AG04450 (cell line): ENCODE results near the gene WDR1. TPM values are rescaled to one million over a fixed set of nuclear protein-coding genes. Genes with fewer than 3 reads are reported as not detected.

ENCODE experiments used
- CTCF ChIA-PET: fragments of 300-600, 350-600 bp; formaldehyde crosslinking; extraction: SDS; loops from one replicate; lab custom pipeline; 2022; ENCODE audit warnings: antibody characterized with exemption, inconsistent platforms; lab: Charles Lee
- POLR2A ChIA-PET: fragments of 350-600 bp; formaldehyde crosslinking; extraction: SDS; loops from one replicate; lab custom pipeline; 2021; ENCODE audit warnings: antibody characterized with exemption, inconsistent platforms; lab: Yijun Ruan, JAX
- DNase-seq: peaks from one replicate; pipeline ENCODE4 v3.0.0-alpha.2; 2011; ENCODE audit warnings: low read depth, low spot score
- H3K27ac ChIP-seq: one replicate; pipeline ENCODE4 v1.5.1; 2012; ENCODE audit warnings: low read depth, low read length, control low read depth
- H3K27me3 ChIP-seq: one replicate; pipeline ENCODE4 v1.6.0; 2012; ENCODE audit warnings: low read length; ENCODE audit not compliant: control insufficient read depth, insufficient read depth
- H3K4me3 ChIP-seq: 2 replicates; pipeline ENCODE4 v1.5.1; 2011; ENCODE audit warnings: mild to moderate bottlenecking, low read depth, low read length, control low read depth
- H3K9me3 ChIP-seq: 2 replicates; pipeline ENCODE4 v1.5.1; 2012; ENCODE audit warnings: low read length; ENCODE audit not compliant: control insufficient read depth, insufficient read depth
- CTCF ChIP-seq: IDR thresholded peaks from 2 replicates; pipeline ENCODE4 v1.5.1; 2011; ENCODE audit warnings: low read depth, low read length, control low read depth, inconsistent platforms
- polyA plus RNA-seq: library from polyadenylated mRNA; depleted of rRNA; stranded (reverse); fragments of >200 nt; gene quantifications from 2 replicates; pipeline ENCODE4 v1.2.3, GENCODE V29; 2011

Gene WDR1
- polyA plus RNA-seq, 1 experiment: 735 TPM

- no peak overlapping the region for H3K27ac ChIP-seq
- POLR2A ChIA-PET: no interaction called here
- H3K4me3 ChIP-seq: no peak overlapping the region
- H3K9me3 ChIP-seq: no peaks in the 10 kb centered on the region
- CTCF ChIA-PET: interaction anchor here (0.6 to 2.4 kb wide), 2 partner anchors 14 to 403 kb away, joined by 3 to 8 read pairs; no protein-coding TSS in a partner anchor
- H3K27me3 ChIP-seq: peaks cover 9% of the 10 kb centered on the region
- no peak for TF ChIP-seq CTCF
- no peak for DNase-seq
Observed at GRCh38 chr4:10151182-10151581, 34.6 kb upstream of the WDR1 start.

GRCh38 chr4:10144966-10145365, 28.4 kb upstream of the WDR1 start:
- Histone ChIP-seq H3K4me3 (no peak overlapping the region), H3K27me3 (peaks cover 6% of the 10 kb centered on the region), H3K9me3 (no peaks in the 10 kb centered on the region), H3K27ac (no peak overlapping the region)
- TF ChIP-seq CTCF: no peak
- POLR2A ChIA-PET: no interaction called here
- CTCF ChIA-PET: interaction anchor here (0.9 to 1.5 kb wide), 3 partner anchors 13 to 28 kb away, joined by 3 to 7 read pairs (median 3); no protein-coding TSS in a partner anchor
- no peak for DNase-seq

GRCh38 chr4:10144479-10144878, 27.9 kb upstream of the WDR1 start:
- no peak for TF ChIP-seq CTCF
- DNase-seq: no peak
- Histone ChIP-seq H3K27ac (no peak overlapping the region), H3K9me3 (no peaks in the 10 kb centered on the region), H3K27me3 (peaks cover 6% of the 10 kb centered on the region), H3K4me3 (no peak overlapping the region)
- ChIA-PET POLR2A (no interaction called here), CTCF (interaction anchor here (0.9 to 1.5 kb wide), 3 partner anchors 14 to 29 kb away, joined by 3 to 7 read pairs (median 3); no protein-coding TSS in a partner anchor)

DNA sequence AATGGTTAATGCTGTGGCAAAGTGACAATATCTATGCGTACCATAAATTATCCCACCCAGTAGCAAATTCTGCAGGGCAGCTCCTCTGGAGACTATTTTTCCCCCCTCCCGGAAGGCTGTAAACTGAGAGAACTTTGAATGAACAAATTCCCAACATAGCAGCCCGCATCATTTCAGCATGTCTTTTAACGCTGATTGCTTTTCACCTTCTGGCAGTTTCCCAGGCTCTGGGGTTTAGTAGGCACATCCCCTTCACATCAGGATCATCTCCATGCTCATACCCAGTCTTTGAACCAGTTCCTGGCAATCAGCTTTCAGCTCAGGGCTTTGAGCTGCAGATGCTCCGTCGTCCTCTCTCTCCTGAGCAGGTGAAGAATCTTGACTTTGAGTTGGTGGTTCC, 26.6 kb upstream of the WDR1 start:
- POLR2A ChIA-PET: no interaction called here
- no peak for TF ChIP-seq CTCF
- CTCF ChIA-PET: no interaction called here

GRCh38 chr4:10140866-10141759, 24.5 kb upstream of the WDR1 start:
- Histone ChIP-seq H3K27ac (no peak overlapping the region), H3K9me3 (no peaks in the 10 kb centered on the region), H3K27me3 (peaks cover 4% of the 10 kb centered on the region), H3K4me3 (no peak overlapping the region)
- no peak for DNase-seq
- TF ChIP-seq CTCF: no peak
- ChIA-PET POLR2A (no interaction called here), CTCF (interaction anchor here (0.6 kb wide), 1 partner anchor 17 kb away, joined by 3 read pairs; no protein-coding TSS in a partner anchor)

More for the DNA sequence above, 26.6 kb upstream of the WDR1 start:
- no peak overlapping the region for H3K4me3 ChIP-seq
- H3K27me3 ChIP-seq: peaks cover 4% of the 10 kb centered on the region
- no peaks in the 10 kb centered on the region for H3K9me3 ChIP-seq
- no peak overlapping the region for H3K27ac ChIP-seq
- no peak for DNase-seq
